Caco-2 (cell line): ENCODE data around the gene KLHDC9. TPM values are rescaled to one million over a fixed set of nuclear protein-coding genes. Genes with fewer than 3 reads are reported as not detected.

Experiments
- BruUV-seq: library from RNA; stranded (reverse); fragments of 400-500 nt; replicated peaks from 2 replicates; lab custom pipeline; 2021; lab: Mats Ljungman, UMichigan
- CTCF ChIA-PET: fragments of 300-600 bp; sonication (Branson Sonifier 250); formaldehyde crosslinking; loops from one replicate; lab custom pipeline; 2022; ENCODE audit warnings: antibody characterized with exemption; lab: Charles Lee
- POLR2A ChIA-PET: fragments of 300-600 bp; sonication (Branson Sonifier 250); formaldehyde crosslinking; loops from one replicate; lab custom pipeline; 2022; ENCODE audit warnings: antibody characterized with exemption; lab: Charles Lee
- DNase-seq, 2 experiments: peaks; one replicate each; pipeline versions ENCODE4 v3.0.0 to v3.0.0-alpha.2; 2020 to 2022
- H3K27me3 ChIP-seq: replicated peaks from 2 replicates; pipeline ENCODE4 v1.6.0; 2011; ENCODE audit warnings: low read length; ENCODE audit not compliant: control insufficient read depth, insufficient read depth
- H3K36me3 ChIP-seq: 2 replicates; pipeline ENCODE4 v1.5.1; 2011; ENCODE audit warnings: low read length; ENCODE audit not compliant: control insufficient read depth, insufficient read depth
- H3K4me1 ChIP-seq: fragments of 250-450 bp; sonication (Bioruptor Pico); 2 replicates; pipeline ENCODE4 v1.5.1; 2020; ENCODE audit warnings: mild to moderate bottlenecking
- H3K4me3 ChIP-seq: 2 replicates; pipeline ENCODE4 v1.5.1; 2011; ENCODE audit warnings: low read depth, mild to moderate bottlenecking, control low read depth, low read length
- H3K9me3 ChIP-seq: fragments of 250-450 bp; sonication (Bioruptor Pico); 2 replicates; pipeline ENCODE4 v1.5.1; 2020; ENCODE audit warnings: mild to moderate bottlenecking, moderate library complexity
- H3K27ac Mint-ChIP-seq: one replicate; pipeline ENCODE4 v1.8.0; 2022; ENCODE audit warnings: mixed read lengths; ENCODE audit not compliant: unreplicated experiment
- H3K27me3 Mint-ChIP-seq: one replicate; pipeline ENCODE4 v1.8.0; 2022; ENCODE audit warnings: mixed read lengths; ENCODE audit not compliant: insufficient read depth, unreplicated experiment
- H3K36me3 Mint-ChIP-seq: one replicate; pipeline ENCODE4 v1.8.0; 2022; ENCODE audit warnings: mild to moderate bottlenecking, mixed read lengths; ENCODE audit not compliant: insufficient read depth, unreplicated experiment
- H3K4me1 Mint-ChIP-seq: one replicate; pipeline ENCODE4 v1.8.0; 2022; ENCODE audit warnings: low read depth, mixed read lengths; ENCODE audit not compliant: unreplicated experiment
- H3K4me3 Mint-ChIP-seq: one replicate; pipeline ENCODE4 v1.8.0; 2022; ENCODE audit warnings: mild to moderate bottlenecking, moderate library complexity, mixed read lengths; ENCODE audit not compliant: unreplicated experiment
- H3K9me3 Mint-ChIP-seq: one replicate; pipeline ENCODE4 v1.8.0; 2022; ENCODE audit warnings: mixed read lengths; ENCODE audit not compliant: unreplicated experiment
- CTCF ChIP-seq, 2 experiments: fragments of 200-600 bp in 1 of 2; IDR thresholded peaks; 1 replicate in 1 of 2; 2 replicates in 1 of 2; pipeline versions ENCODE4 v1.5.1 to v1.8.0; 2011 to 2022; ENCODE audit warnings: antibody characterized with exemption in 1 of 2, control low read depth in 1 of 2, inconsistent platforms in 1 of 2, low read depth in 1 of 2, low read length in 1 of 2, mild to moderate bottlenecking in 1 of 2, moderate library complexity in 1 of 2; ENCODE audit not compliant: insufficient read depth in 1 of 2, severe bottlenecking in 1 of 2, unreplicated experiment in 1 of 2
- intact Hi-C: fragments of 100-400 bp; cut with micrococcal nuclease; formaldehyde crosslinking; loops from one replicate; pipeline ENCODE4 v1.10.0; 2022; ENCODE audit not compliant: unreplicated experiment
- total RNA-seq: library from RNA; stranded (reverse); gene quantifications from 2 replicates; pipeline ENCODE4 v1.2.3, GENCODE V29; 2022

Gene KLHDC9
- total RNA-seq, 1 experiment from 2014 or later: 2.0 TPM

DNA sequence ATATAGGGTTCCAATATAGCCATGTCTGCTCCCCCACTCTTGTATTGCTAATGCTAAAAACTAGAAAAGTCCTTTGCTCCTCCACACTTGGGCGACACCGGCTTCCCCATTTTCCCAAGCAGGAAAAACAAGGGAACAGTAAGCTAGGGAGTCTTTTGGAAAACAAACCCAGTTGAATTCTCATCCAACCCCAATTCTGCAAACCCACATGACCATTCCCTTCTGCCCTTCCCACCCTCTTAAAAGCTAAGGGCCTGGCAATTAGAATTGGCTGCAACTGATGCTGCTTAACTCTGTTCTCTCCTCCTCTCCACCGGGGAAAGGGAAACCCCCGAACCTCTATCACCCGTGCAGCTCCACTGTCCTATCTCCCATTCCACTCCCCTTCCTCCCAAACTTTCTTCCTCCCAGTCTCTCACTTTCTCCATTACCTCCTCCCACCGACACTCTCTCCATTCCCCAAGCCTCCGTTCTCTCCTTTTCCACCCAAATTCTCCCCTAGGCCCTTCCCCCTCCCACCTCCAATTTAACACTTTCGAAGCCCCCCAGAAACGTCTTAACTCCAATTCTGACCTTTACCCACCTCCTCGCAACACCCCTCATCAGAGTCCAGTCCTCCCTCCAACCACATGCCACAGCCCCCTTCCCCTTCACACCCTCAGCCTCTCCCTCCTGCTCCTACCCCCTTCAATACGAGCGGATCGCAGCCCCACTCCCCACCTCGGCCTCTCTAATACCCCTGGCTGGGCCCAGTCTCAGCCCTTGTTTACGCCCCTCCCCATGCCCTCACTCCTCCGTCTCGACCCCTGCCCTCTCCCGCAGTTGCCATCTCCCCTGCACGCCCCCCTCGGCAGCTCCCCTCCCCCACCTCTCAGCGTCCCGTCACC, 33.6 kb downstream of the KLHDC9 start:
- Histone ChIP-seq H3K36me3 (no peaks in the 10 kb centered on the region; the same call in 1 of the 2 replicates), H3K4me1 (no peaks in the 10 kb centered on the region), H3K4me3 (peak overlapping the region; percentile 71), H3K27me3 (no peaks in the 10 kb centered on the region), H3K9me3 (no peaks in the 10 kb centered on the region)
- Mint-ChIP-seq H3K4me3 (no peak overlapping the region), H3K36me3 (peaks cover 10% of the 10 kb centered on the region), H3K27ac (no peak overlapping the region), H3K27me3 (no peaks in the 10 kb centered on the region), H3K4me1 (peaks cover 3% of the 10 kb centered on the region), H3K9me3 (no peaks in the 10 kb centered on the region)
- no TSS peak for BruUV-seq
- CTCF ChIA-PET: interaction anchor here (1.1 to 1.6 kb wide), 3 partner anchors 14 to 60 kb away, joined by 3 to 6 read pairs (median 5); partner anchors contain the start of genes KLHDC9, NIT1 and PFDN2
- intact Hi-C loops: loop anchor here (1.0 kb wide), 1 partner anchor 12 kb away; no protein-coding TSS in a partner anchor
- no peak for TF ChIP-seq CTCF (IDR thresholded peaks at IDR 0.05; ENCODE audit: insufficient read depth in 1 of 2, low read depth in 1 of 2, low read length in 1 of 2, severe bottlenecking in 1 of 2, unreplicated experiment in 1 of 2)
- POLR2A ChIA-PET: interaction anchor here (0.6 to 2.4 kb wide), 7 partner anchors 9 to 111 kb away, joined by 3 to 15 read pairs (median 6); partner anchors contain the start of genes F11R, NIT1, PFDN2 and PPOX
- DNase-seq: no peak

- no peak within 1 kb of the TSS for H3K27ac Mint-ChIP-seq
- no peak within 1 kb of the TSS for H3K4me3 Mint-ChIP-seq
- no peaks in the 10 kb centered on the region for H3K27me3 ChIP-seq
- ChIA-PET CTCF (interaction anchor here (0.5 to 1.6 kb wide), 7 partner anchors 11 to 93 kb away, joined by 3 to 6 read pairs (median 3); partner anchors contain the start of genes KLHDC9, NIT1, PFDN2 and PPOX), POLR2A (interaction anchor here (0.5 to 2.4 kb wide), 9 partner anchors 8 to 113 kb away, joined by 3 to 15 read pairs (median 6); partner anchors contain the start of genes F11R, NIT1, PFDN2 and PPOX)
- H3K9me3 Mint-ChIP-seq: no peaks in the 10 kb centered on the region
- no TSS peak for BruUV-seq
- no peak for TF ChIP-seq CTCF (IDR thresholded peaks at IDR 0.05; ENCODE audit: insufficient read depth in 1 of 2, low read depth in 1 of 2, low read length in 1 of 2, severe bottlenecking in 1 of 2, unreplicated experiment in 1 of 2)
- H3K4me1 ChIP-seq: no peaks in the 10 kb centered on the region
- intact Hi-C loops: loop anchor here (1.0 kb wide), 2 partner anchors 13 to 21 kb away; partner anchors contain the start of gene UFC1
- H3K36me3 Mint-ChIP-seq: peaks cover 1% of the 10 kb centered on the region
- H3K36me3 ChIP-seq: no peaks in the 10 kb centered on the region; the same call in 1 of the 2 replicates
- no peaks in the 10 kb centered on the region for H3K9me3 ChIP-seq
- H3K4me1 Mint-ChIP-seq: peaks cover 10% of the 10 kb centered on the region
- peak; percentile 93 to 96 for DNase-seq
- H3K27me3 Mint-ChIP-seq: no peaks in the 10 kb centered on the region
- peak within 1 kb of the TSS; percentile 71 for H3K4me3 ChIP-seq
Measured at GRCh38 chr1:161132410-161133219, 34.5 kb downstream of the KLHDC9 start, which contains the start of gene DEDD. TSS of gene DEDD (minus strand) at chr1:161132667. CDS start at chr1:161124462, 8,205 bp downstream.
